Stimulated activated CD4-positive, alpha-beta T cell treated with anti-CD3 and anti-CD28 coated beads, Interleukin-2, amount 100 ng/mL, for 48 hours (primary cell): ENCODE data around the gene NEUROG1.
"Not testable (repeated sequence)": the region's sequence is repeated elsewhere in the genome, so short reads cannot be mapped to it uniquely, and the experiment has no call there.

Experiments
- DNase-seq, 2 donors: peaks; one replicate each; pipeline ENCODE4 v3.0.0-alpha.2; 2020

Gene NEUROG1

GRCh38 chr5:135534609-135535419, 950 bp downstream of the NEUROG1 start:
- DNase-seq, result no peak

GRCh38 chr5:135533794-135534193, 2.0 kb downstream of the NEUROG1 start:
- no peak for DNase-seq

GRCh38 chr5:135533334-135533733, 2.4 kb downstream of the NEUROG1 start:
- no peak for DNase-seq

GRCh38 chr5:135529576-135529975, 6.2 kb downstream of the NEUROG1 start:
- not testable (repeated sequence) for DNase-seq

- no peak for DNase-seq
These were observed 8.8 kb downstream of the NEUROG1 start for GRCh38 chr5:135526924-135527323.

- no peak for DNase-seq
These were observed 13.8 kb downstream of the NEUROG1 start for GRCh38 chr5:135521964-135522363.

- no peak for DNase-seq
These were observed 18.1 kb downstream of the NEUROG1 start for GRCh38 chr5:135517631-135518030.

- DNase-seq, result no peak
These were observed 21.6 kb downstream of the NEUROG1 start for GRCh38 chr5:135514116-135514515.

GRCh38 chr5:135511761-135512575, 23.8 kb downstream of the NEUROG1 start:
- no peak for DNase-seq

GRCh38 chr5:135509995-135510394, 25.8 kb downstream of the NEUROG1 start:
- DNase-seq, result no peak

GRCh38 chr5:135508496-135509005, 27.2 kb downstream of the NEUROG1 start:
- DNase-seq, result no peak

GRCh38 chr5:135505973-135506372, 29.8 kb downstream of the NEUROG1 start:
- no peak for DNase-seq

GRCh38 chr5:135504376-135504775, 31.4 kb downstream of the NEUROG1 start:
- DNase-seq, result no peak

GRCh38 chr5:135503871-135504270, 31.9 kb downstream of the NEUROG1 start:
- DNase-seq, result no peak

GRCh38 chr5:135502836-135503520, 32.8 kb downstream of the NEUROG1 start:
- no peak for DNase-seq

GRCh38 chr5:135501965-135502364, 33.8 kb downstream of the NEUROG1 start:
- DNase-seq, result no peak

GRCh38 chr5:135498637-135498995, 37.1 kb downstream of the NEUROG1 start:
- no peak for DNase-seq

- DNase-seq, result no peak
These were observed 37.7 kb downstream of the NEUROG1 start for GRCh38 chr5:135497971-135498636.

GRCh38 chr5:135495531-135495930, 40.2 kb downstream of the NEUROG1 start:
- not testable (repeated sequence) for DNase-seq

GRCh38 chr5:135494196-135494595, 41.6 kb downstream of the NEUROG1 start:
- DNase-seq, result no peak

- no peak for DNase-seq
These were observed 42.2 kb downstream of the NEUROG1 start for GRCh38 chr5:135493406-135494180.

GRCh38 chr5:135492319-135492626, 43.5 kb downstream of the NEUROG1 start:
- DNase-seq, result no peak
